GM12878 (cell line): Measurements from ENCODE around the gene DLG4. TPM values are rescaled to one million over a fixed set of nuclear protein-coding genes. Genes with fewer than 3 reads are reported as not detected.

Experiments used
- ATF2 ChIP-seq: IDR thresholded peaks from 2 replicates; pipeline ENCODE4 v1.6.1; 2012; ENCODE audit warnings: low read length, inconsistent platforms
- BHLHE40 ChIP-seq, 2 experiments: fragments of 450-650 bp in 1 of 2; IDR thresholded peaks; 2 replicates each; pipeline ENCODE4 v1.6.1; 2011 to 2017; ENCODE audit warnings: low read depth in 2 of 2, borderline replicate concordance in 1 of 2, improper control_type of control experiment in 1 of 2, low read length in 1 of 2, mild to moderate bottlenecking in 1 of 2
- CHD2 ChIP-seq: IDR thresholded peaks from 2 replicates; pipeline ENCODE4 v1.6.1; 2011; ENCODE audit warnings: low read depth, low read length, improper control_type of control experiment, borderline replicate concordance
- DPF2 ChIP-seq: fragments of 450-650 bp; IDR thresholded peaks from 2 replicates; pipeline ENCODE4 v1.6.1; 2017; ENCODE audit warnings: mild to moderate bottlenecking
- GATAD2B ChIP-seq: fragments of 450-650 bp; conservative IDR thresholded peaks from 2 replicates; pipeline ENCODE4 v1.6.1; 2017; ENCODE audit warnings: low read depth, mild to moderate bottlenecking, moderate library complexity
- IKZF1 ChIP-seq: fragments of 450-650 bp; conservative IDR thresholded peaks from 2 replicates; pipeline ENCODE4 v1.6.1; 2017; ENCODE audit warnings: antibody characterized with exemption, mild to moderate bottlenecking
- KAT2A ChIP-seq: conservative IDR thresholded peaks from 2 replicates; pipeline ENCODE4 v1.6.1; 2011; ENCODE audit warnings: low read depth, low read length; ENCODE audit not compliant: control insufficient read depth
- LARP7 ChIP-seq: fragments of 450-650 bp; IDR thresholded peaks from 2 replicates; pipeline ENCODE4 v1.6.1; 2017; ENCODE audit warnings: mild to moderate bottlenecking
- MAX ChIP-seq: IDR thresholded peaks from 2 replicates; pipeline ENCODE4 v1.6.1; 2012; ENCODE audit warnings: low read depth, low read length, improper control_type of control experiment
- NFYA ChIP-seq: IDR thresholded peaks from 2 replicates; pipeline ENCODE4 v1.6.1; 2011; ENCODE audit warnings: low read depth, mild to moderate bottlenecking, low read length, improper control_type of control experiment, borderline replicate concordance
- POLR2A ChIP-seq: IDR thresholded peaks from 2 replicates; pipeline ENCODE4 v1.6.1; 2011; ENCODE audit warnings: low read depth, mild to moderate bottlenecking, low read length
- POLR2AphosphoS5 ChIP-seq: IDR thresholded peaks from 2 replicates; pipeline ENCODE4 v1.6.1; 2011; ENCODE audit warnings: mild to moderate bottlenecking, low read length, inconsistent platforms
- RUNX3 ChIP-seq: IDR thresholded peaks from 2 replicates; pipeline ENCODE4 v1.6.1; 2012; ENCODE audit warnings: low read length, inconsistent platforms
- SMC3 ChIP-seq: IDR thresholded peaks from 2 replicates; pipeline ENCODE4 v1.6.1; 2011; ENCODE audit warnings: low read length, improper control_type of control experiment, borderline replicate concordance
- SP1 ChIP-seq: IDR thresholded peaks from one replicate; pipeline ENCODE4 v1.6.1; 2011; ENCODE audit warnings: low read depth, low read length
- SPI1 ChIP-seq: IDR thresholded peaks from 2 replicates; pipeline ENCODE4 v1.6.1; 2011; ENCODE audit warnings: low read depth, mild to moderate bottlenecking, low read length, moderate library complexity, borderline replicate concordance; ENCODE audit not compliant: insufficient read depth
- TBL1XR1 ChIP-seq: IDR thresholded peaks from 2 replicates; pipeline ENCODE4 v1.6.1; 2012; ENCODE audit warnings: low read depth, low read length, improper control_type of control experiment
- TCF12 ChIP-seq: IDR thresholded peaks from 2 replicates; pipeline ENCODE4 v1.6.1; 2011; ENCODE audit warnings: low read depth, mild to moderate bottlenecking, low read length
- ZNF687 ChIP-seq: fragments of 450-650 bp; IDR thresholded peaks from 2 replicates; pipeline ENCODE4 v1.6.1; 2017; ENCODE audit warnings: mild to moderate bottlenecking, moderate library complexity
- polyA plus RNA-seq, 11 experiments: library from polyadenylated mRNA; depleted of rRNA in 4 of 11; unstranded in 6 of 11; stranded (reverse) in 5 of 11; fragments of >200 nt; fragmentation: Nextera tagmentation in 4 of 11; fragmentation: Illumina TruSeq in 1 of 11; extraction: Ambion mirVana in 4 of 11; extraction: Trizol in 1 of 11; gene quantifications; 1 replicate in 1 of 11; 2 replicates in 10 of 11; pipeline versions ENCODE4 v1.2.1 to v1.2.3, GENCODE V29; 2011 to 2016; ENCODE audit warnings: inconsistent platforms in 2 of 11, missing spikeins in 2 of 11, low read depth in 1 of 11
- total RNA-seq, 4 experiments: library from RNA; depleted of rRNA in 3 of 4; stranded (reverse); fragments of >200 nt in 3 of 4; fragmentation: Illumina TruSeq in 1 of 4; extraction: Trizol in 1 of 4; gene quantifications; 2 replicates each; pipeline versions ENCODE4 v1.2.1 to v1.2.3, GENCODE V29; 2013 to 2021

The DLG4 gene
- total and polyA plus RNA-seq, 10 of the 15 experiments (the other 5 are each of a cell fraction or from before 2014, with no cell fraction given) = 0.07 to 4.1 (median 1.3) TPM

- TF ChIP-seq SPI1 (no peak), TCF12 (0 out of 2 replicates have a peak, but pooled peaks have one; percentile 13), DPF2 (peak; percentile 34; the same call in 1 of the 2 replicates), SP1 (peak; percentile 26), RUNX3 (0 out of 2 replicates have a peak, but pooled peaks have one; percentile 13), LARP7 (peak; percentile 44; the same call in 1 of the 2 replicates), ZNF687 (peak; percentile 44; the same call in 1 of the 2 replicates), TBL1XR1 (no peak), MAX (peak; percentile 38; the same call in 1 of the 2 replicates), GATAD2B (0 out of 2 replicates have a peak, but pooled peaks have one; percentile 32), CHD2 (peak; percentile 79; the same call in 1 of the 2 replicates), IKZF1 (0 out of 2 replicates have a peak, but pooled peaks have one; percentile 21), NFYA (no peak), POLR2AphosphoS5 (peak; percentile 55; the same call in 1 of the 2 replicates), BHLHE40 (IDR thresholded peaks at IDR 0.05; ENCODE audit: borderline replicate concordance in 1 of 2, low read depth in 2 of 2, low read length in 1 of 2) (peak in 1 of 2 experiments; percentile 49; a peak in 1 of 4 replicates), SMC3 (0 out of 2 replicates have a peak, but pooled peaks have one; percentile 5), KAT2A (no peak), ATF2 (no peak), POLR2A (peak; percentile 66)
- TF ChIP-seq, all 136 proteins: peak for 19
Measured at GRCh38 chr17:7237761-7238419, 18.3 kb upstream of the DLG4 start (continued).
